Measurements from ENCODE around the gene APOL2.
"Not testable (repeated sequence)": the region's sequence is repeated elsewhere in the genome, so short reads cannot be mapped to it uniquely, and the experiment has no call there.

Gene APOL2, protein sequence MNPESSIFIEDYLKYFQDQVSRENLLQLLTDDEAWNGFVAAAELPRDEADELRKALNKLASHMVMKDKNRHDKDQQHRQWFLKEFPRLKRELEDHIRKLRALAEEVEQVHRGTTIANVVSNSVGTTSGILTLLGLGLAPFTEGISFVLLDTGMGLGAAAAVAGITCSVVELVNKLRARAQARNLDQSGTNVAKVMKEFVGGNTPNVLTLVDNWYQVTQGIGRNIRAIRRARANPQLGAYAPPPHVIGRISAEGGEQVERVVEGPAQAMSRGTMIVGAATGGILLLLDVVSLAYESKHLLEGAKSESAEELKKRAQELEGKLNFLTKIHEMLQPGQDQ
- total RNA-seq, result 87.0 to 205 reads per million in 2 experiments

DNA sequence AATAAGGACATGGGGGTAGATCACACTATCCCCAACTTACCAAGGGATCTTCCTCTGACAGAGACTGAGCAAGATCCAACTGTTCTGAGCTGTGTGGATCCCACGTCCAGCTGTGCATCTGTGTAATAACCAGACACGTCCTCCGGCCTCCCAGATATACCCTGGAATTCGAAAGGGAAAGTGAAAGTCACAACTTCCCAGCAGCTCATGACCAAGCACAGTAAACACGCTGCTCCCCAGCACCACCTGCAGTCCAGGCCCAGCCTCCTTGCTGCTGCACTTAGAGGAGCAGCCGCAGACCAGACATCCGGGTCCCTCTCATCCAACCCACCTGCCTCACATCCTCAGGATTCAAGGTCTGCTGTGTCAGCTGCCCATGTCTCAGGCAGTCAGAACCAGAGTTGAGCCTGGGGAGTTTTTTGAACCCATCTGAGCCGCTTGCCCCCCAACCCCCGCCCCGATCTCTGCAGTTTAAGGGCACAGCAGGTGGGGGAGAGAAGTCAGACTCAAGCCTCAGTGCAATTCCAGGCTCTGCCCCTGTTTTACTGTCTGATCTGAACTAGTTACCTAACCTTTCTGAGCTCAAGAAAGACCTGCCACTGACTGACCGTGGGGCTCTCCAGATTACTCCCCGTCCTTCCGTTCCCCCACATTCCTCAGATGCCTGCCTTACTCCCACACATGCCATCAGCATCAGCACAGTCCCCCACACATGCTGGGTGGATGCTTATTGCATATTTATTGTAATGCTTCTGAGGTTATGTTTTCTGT lies at the start of gene APOL2:
APOL2 (minus strand) TSS at position 127 of the 771 bp plus-strand sequence. CDS start 6,365 bp downstream, outside the sequence.
- DNase-seq (ENCODE audit: low read depth), result peak; percentile 80

DNA sequence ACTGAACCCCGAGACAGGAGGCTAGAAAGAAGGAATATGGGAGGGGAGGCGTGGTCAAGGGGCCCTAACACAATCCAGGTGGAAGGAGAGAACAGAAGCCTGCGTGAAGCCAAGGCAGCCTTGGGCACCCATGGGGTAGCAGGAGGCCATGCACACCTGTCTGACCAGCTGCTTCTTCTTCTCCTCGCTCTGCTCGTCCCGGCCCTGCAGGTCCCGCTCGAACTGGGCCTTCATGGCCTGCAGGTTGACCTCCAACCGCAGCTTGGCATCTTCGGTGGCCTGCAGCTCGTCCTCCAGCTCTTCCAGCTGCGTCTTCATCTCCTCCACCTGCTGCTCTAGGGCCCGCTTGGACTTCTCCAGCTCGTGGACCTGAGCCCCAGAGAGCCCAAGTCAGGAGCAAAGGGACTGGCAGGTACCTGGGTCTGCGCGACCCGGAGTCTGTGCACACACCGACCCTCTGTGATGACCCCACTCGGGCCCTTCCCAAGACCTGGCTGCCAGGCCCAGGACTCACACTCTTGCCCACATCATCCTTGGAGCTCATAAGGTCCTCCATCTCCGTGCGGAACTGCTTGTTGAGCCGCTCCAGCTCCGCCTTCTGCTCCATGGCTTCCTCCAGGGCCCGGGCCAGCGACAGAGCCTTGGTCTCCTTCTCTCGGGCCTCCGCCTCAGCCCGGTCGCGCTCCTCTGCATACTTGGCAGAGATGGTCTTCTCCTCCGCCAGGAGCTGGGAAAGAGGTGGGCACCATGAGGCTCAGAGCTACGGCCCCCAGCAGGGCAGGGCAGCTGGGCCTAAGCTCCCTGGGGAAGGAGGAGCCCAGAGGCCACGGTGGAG lies 49.5 kb upstream of the APOL2 start:
- no peak for DNase-seq (ENCODE audit: low read depth)

DNA sequence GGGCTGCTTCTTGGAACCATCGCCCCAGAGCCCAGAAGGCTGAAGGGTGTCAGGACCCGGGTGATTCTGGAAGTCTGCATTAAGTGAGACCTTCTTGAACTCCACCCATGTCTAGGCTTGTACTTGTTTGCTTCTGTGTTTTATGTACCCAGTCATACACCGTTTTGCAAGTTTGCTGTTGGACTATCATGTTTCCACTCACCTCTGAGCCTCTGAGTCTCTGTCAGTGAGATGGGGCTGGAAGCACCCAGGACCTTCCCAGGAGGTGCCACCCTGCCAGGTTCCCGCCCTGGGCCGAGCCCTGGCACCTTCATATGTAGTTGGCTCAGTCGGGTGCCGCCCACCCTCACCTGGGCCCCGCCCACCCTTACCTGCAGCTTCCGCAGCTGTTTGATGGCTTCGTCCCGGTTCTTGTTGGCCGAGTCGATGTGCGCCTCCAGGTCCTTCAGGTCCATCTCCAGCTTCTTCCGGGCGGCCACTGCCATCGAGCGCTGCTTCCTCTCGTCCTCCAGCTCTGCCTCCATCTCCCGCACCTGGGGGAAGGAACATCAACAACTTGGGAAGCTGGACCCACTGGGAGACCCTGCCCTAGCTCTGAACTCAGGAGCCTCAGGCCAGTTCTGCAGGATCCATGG lies 48.7 kb upstream of the APOL2 start:
- no peak for DNase-seq (ENCODE audit: low read depth)

DNA sequence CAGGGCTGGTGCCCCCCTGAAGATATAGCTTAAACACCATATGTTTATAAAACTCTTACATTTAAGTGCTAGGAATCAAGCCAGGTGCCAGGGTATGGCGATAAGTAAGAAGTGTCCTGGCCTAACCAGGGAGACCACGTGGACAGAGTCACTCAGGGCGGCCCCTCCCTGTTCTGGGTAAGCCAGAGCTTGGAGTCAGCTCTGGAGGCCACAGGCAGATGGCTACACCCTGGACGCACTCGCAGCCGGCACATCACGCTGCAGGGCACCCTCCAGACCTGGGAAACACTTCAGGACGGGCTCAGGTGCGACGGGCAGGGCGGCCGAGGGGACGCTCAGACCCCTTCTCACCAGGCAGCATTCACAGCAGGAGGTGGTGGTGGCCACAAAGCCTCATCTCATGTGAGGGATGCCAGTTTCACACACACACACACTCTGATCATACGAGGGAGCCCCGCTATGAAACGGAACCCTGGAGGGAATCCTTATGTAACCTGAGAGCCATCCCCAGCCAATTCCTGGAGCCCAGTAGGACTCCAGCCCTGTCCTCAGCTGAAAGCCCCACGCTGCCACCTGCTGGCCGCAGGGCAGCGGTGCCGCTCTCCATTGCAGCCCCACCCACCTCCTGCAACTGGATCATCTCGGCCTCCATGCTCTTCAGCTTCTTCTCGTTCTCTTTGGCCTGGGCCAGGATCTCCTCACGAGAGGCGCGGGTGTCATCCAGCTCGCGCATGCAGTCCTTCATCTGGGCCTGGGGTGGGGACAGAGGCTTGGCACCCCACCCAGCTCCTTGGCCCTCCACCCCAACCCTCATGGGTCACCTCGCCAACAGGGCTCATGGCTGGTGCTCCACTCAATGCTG lies 47.0 kb upstream of the APOL2 start:
- peak; percentile 48 for DNase-seq (ENCODE audit: low read depth)

DNA sequence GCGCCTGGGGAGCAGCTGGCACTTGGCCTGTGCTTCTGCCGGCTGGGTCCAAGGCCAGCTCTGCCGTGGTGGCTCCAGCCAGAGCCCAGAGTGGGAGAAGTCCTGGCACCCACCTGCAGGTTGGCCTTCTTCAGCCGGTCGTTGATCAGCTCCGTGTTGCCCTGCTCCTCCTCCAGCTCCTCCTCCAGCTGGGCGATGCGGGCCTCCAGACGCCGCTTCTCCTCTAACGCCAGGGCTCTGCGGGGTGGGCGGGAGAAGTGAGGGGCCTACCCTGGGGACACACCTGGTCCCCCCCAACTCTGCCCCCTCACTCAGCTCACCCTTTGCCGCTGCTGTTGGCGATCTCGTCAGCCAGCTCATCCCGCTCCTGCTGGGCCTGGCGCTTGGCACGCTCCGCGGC lies 46.2 kb upstream of the APOL2 start:
- no peak for DNase-seq (ENCODE audit: low read depth)

DNA sequence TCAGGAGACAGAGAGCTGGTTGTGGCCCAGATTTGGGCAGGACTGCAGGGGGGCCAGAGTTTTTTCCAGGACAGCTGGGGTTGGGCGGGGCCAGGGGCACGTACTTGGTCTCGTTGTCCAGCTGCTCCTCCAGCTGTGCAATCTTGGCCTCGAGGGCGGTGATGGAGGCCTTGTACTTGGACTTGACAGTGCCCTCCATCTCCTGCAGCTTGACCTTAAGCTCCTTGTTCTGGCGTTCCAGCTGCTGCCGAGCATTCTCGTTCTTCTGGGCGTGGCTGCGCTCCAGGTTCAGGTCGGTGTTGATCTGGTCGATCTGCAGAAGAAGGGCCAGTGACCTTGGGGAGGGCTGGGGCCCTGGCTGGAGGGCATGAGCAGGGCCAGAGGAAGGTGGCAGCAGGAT lies 45.7 kb upstream of the APOL2 start:
- DNase-seq (ENCODE audit: low read depth), result no peak

DNA sequence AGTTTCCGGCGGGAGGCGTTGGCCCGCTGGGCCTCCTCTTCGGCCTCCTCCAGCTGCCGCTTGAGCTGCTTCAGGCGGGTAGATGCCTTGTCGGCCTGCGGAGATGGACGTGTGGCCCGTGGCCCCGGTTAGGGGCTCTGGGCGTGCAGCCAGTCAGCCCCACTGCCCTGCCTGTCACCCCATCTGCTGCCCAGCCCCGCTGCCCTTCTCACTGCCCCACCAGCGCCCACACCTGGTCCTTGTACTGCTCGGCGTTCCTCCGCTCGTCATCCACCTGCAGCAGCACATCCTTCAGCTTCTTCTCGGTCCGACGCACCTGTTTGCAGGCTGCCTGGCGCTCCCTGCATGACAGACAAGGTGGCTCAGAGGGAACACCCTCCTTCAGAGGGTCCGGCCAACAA lies 44.8 kb upstream of the APOL2 start:
- no peak for DNase-seq (ENCODE audit: low read depth)

DNA sequence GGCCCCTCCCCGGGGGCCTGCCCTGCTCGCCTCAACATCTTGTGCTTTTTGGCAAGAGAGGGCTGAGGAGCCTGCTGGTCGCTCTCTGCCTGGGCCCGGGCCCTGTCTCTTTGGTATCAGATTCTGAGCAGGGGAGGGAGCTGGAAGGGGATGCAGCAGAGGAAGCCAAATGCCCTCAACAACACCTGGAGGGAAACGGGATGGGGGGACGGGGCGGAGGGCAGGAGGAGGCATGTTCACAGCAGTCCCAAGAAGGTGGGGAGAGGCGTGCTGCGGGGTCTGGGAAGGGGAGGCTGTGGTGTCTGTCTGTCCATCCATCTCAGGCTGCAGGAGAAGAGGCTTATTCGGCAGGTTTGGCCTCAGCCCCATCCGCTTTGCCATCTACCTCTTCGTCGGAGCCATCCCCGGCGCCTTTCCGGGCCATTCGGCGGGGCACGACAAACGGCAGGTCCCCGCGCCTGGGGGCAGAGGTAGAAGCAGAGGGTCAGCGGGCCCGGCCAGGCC lies 43.1 kb upstream of the APOL2 start:
- no peak for DNase-seq (ENCODE audit: low read depth)

DNA sequence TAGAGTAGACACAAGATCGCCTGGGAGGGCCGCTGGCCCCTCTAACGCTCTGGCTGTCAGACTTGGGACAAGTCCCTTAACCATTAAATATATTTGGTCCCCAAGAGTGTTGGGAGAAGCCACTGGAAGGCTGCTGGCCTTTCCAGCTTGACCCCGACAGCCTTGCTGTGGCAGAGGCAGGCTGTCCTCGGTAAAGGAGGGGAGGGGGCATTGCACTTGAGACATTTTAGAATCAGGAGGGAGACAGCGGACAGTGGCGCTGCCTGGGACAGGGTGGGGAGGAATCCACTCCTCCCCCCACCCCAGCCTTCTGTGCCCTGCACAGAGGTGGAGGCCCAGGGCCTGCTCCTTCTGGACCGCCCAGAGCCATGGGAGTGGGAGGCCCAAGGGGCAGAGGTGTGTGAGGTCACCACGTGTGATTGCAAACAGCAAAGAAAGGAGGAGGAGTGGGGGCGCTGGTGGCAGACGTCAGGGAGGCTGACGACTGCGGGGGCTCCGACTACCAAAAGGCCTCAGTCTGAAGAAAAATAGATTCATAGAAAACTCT lies 42.5 kb upstream of the APOL2 start:
- no peak for DNase-seq (ENCODE audit: low read depth)

DNA sequence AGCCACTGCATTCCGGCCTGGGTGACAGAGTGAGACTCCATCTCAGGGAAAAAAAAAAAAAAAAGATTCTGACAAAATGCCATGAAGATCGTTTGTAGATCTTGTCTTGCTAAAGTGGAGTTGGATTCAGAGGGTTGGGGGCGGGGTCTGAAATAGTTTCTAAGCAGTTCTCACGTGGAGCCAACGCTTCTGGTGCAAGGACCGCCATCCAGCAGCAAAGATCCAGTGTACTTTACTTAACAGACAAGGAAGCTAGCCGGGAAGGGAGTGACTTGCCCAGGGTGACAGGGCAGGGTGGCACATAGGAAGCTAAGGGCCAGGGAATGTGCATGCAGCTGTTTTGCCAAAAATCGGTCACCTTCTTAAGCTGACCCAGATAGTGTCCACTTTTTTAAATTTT lies 41.1 kb upstream of the APOL2 start:
- no peak for DNase-seq (ENCODE audit: low read depth)

DNA sequence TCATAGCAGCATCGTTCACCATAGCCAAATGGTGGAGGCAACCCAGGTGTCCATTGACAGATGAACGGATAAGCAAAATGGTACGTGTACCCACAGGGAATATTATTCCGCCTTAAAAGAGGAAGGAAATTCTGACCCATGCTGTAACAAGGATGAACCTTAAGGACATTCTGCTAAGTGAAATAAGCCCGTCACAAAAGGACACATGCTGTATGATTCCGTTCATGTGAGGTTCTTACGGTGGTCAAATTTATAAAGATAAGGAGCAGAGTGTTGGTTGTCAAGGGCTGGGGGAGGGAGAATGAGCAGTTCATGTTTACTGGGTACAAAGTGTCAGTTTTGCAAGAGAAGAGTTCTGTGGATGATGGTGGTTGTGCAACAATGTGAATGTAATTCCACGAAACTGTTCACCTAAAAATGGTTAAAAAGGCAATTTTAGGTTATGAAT lies 39.9 kb upstream of the APOL2 start:
- DNase-seq (ENCODE audit: low read depth), result no peak

DNA sequence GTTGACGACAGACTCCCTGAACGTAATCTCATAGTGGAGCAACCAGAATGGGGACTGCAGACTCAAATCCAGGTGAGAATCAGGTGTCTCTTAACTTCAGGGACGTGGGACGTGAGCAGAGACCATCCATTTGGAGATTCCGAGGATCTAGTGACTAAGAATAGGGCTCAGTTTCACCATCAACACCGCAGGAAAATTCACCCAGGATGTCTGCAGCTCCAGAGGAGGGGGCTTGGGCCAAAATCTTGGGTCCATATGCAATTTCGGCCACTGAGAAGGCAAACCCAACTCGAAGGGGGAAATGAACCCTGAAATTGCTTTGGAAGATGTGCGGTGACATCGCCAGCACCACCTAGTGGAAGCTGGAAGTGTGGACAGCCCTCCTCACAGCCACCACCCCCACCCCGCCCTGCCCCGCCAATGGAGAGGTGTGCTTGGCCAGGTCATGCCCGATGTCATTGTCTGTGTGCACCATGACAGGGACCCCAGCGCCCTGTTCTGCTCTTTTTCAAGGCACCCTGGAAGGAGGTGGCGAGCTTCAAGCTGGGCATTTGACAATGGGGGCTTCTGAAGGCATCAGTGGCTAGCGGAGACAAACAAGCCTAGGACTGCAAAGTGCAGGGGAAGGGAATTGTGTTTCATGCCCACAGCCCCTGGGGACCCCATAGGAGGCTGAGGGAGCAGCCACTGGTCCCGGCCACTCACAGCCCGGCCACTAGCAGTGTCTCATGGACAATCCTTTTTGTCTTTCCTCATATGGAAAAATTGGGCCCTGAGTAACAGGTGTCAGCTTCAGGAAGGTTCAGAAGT lies 38.4 kb upstream of the APOL2 start:
- DNase-seq (ENCODE audit: low read depth), result peak; percentile 45

DNA sequence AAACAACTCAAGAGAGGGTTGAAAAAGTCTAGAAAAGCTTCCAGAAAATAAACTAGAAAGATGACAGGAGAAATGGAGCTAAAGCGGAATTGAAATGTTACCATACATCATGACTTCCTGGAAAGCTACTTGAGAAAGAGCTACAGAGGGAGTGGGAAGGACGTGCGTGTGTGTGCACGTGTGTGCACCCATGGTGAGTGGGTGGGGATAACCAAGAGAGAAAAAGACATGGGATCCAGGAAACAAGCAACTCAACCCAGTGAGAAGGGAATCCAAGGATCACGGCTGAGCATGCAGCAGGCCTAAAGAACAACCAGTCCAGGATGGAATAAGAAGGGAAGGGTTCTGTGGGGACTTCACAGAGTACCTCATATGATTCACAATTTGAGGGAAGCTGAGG lies 35.2 kb upstream of the APOL2 start:
- no peak for DNase-seq (ENCODE audit: low read depth)

DNA sequence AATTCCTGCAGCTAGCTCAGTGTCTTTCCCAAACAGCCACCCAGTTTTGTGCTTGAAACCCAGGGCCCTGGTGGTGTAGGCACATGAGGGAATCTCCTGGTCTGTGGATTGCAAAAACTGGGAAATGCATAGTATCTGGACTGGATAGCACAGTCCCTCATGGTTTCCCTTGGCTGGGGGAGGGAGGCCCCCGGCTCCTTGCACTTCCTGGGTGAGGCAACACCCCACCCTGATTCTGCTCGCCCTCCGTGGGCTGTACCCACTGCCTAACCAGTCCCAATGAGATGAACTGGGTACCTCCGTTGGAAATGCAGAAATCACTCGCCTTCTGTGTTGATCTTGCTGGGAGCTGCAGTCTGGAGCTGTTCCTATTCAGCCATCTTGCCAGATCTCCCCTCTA lies 32.6 kb upstream of the APOL2 start:
- not testable (repeated sequence) for DNase-seq (ENCODE audit: low read depth)

DNA sequence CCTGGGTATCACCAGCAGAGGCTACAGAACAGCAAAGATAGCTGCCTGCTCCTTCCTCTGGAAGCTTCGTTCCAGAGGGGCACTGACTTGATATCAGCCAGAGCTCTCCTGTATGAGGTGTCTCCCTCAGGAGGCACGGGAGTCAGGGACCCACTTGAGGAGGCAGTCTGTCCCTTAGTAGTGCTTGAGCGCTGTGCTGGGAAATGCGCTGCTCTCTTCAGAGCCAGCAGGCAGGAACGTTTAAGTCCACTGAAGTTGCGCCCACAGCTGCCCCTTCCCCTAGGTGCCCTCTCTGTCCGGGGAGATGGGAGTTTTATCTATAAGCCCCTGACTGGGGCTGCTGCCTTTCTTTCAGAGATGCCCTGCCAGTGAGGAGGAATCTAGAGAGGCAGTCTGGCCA lies 31.9 kb upstream of the APOL2 start:
- not testable (repeated sequence) for DNase-seq (ENCODE audit: low read depth)

DNA sequence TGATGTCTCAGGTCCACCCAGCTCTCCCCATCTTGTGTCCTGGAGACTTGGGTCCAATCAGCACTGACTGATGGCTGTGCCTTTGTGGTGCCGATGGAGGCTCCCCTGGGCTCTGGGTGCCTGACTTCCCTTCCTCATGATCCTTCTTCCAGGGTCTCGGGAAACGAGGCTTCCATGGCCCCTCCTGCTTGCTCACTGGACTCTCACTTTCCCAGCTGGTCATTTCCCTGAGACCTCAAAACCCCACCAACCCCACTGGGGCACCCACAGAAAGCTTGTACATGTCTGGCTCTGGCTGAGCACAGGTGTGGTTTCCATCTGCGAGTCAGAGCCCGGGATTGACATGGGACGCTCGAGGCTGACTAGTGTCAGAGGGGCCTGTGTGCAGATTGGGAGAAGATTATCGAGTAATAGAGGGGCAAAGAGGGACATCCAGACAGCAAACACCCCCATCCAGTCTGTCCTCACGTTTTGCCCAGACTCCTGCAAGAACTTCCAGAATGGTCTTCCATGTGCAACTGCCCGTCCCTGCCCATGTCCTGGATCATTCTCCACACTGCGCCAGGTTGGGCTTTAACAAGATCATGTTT lies 28.7 kb upstream of the APOL2 start:
- no peak for DNase-seq (ENCODE audit: low read depth)

DNA sequence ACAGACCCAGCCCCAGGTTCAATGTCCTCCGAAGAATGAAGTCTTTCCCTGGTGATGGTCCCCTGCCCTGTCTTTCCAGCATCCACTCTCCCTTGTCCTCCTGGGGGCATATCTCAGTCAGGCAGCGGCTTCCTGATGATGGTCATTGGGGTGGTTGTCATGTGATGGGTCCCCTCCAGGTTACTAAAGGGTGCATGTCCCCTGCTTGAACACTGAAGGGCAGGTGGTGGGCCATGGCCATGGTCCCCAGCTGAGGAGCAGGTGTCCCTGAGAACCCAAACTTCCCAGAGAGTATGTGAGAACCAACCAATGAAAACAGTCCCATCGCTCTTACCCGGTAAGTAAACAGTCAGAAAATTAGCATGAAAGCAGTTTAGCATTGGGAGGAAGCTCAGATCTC lies 27.7 kb upstream of the APOL2 start:
- DNase-seq (ENCODE audit: low read depth), result no peak

DNA sequence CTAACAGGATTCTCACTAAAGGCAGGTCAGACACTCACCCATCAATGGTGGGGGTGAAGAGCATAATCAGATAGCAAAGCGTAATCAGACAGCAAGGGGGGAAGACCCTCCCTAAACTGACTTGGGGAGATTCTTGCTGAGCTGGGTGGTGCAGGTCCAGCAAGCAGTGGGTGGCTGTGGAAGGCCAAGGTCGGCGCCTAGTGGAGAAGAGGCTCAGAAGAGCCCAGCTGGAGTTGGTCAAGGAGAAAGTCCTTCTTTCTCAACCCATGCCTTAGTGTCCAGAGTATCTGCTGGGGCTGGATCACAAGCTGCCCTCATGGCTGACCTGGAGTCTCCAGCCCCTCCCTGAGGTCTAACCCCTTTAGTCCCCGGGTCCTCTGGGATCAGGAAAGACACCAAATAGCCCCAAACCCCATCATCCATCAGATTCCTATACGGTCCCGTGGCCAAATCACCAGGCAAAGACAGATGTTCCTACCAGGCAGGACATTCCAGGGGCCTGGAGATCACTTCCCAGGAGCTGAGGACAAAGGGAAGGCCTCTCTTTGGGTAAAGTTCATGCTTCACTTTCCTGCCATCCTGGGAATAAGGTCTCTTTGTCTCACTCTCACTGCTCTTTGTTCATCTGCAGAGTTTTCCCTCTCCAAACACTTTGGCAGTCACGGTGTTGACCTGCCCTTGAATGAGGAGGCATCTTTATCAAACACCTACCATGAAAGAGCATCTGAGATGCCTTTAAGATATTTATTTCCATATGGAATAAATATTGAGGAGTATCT lies 24.7 kb upstream of the APOL2 start:
- DNase-seq (ENCODE audit: low read depth), result not testable (repeated sequence)

All from T follicular helper cell (primary cell).